A549 (cell line): Measurements from ENCODE around the gene MLLT3. TPM values are rescaled to one million over a fixed set of nuclear protein-coding genes. Genes with fewer than 3 reads are reported as not detected.

Experiments
- ATAC-seq, 2 experiments: fragments of 200-7000 bp in 1 of 2; fragments of >200 bp in 1 of 2; cut with Nextera tagmentation in 1 of 2; cut with Tn5 transposase in 1 of 2; 3 replicates each; pipeline versions ENCODE4 v1.8.0 to v1.9.1; 2018 to 2020; ENCODE audit warnings: mild to moderate bottlenecking in 1 of 2, moderate library complexity in 1 of 2
- CTCF ChIA-PET: fragments of 300-600 bp; sonication (Branson Sonifier 250); formaldehyde crosslinking; extraction: SDS; loops from one replicate; lab custom pipeline; 2021; ENCODE audit warnings: antibody characterized with exemption, inconsistent platforms; lab: Yijun Ruan, JAX
- POLR2A ChIA-PET: fragments of 350-600 bp; formaldehyde crosslinking; extraction: SDS; loops from one replicate; lab custom pipeline; 2021; ENCODE audit warnings: antibody characterized with exemption, inconsistent platforms; lab: Yijun Ruan, JAX
- DNase-seq, 2 experiments: peaks; one replicate each; pipeline versions ENCODE4 v3.0.0 to v3.0.0-alpha.2; 2011 to 2016; ENCODE audit warnings: low read depth in 1 of 2, low spot score in 1 of 2
- FAIRE-seq: peaks from 2 replicates; lab custom pipeline; 2011; peaks lifted over from hg19 to GRCh38; lab: Jason Lieb, UNC
- H3K27ac ChIP-seq, 2 experiments: fragments of >200 bp; sonication (Bioruptor Twin); formaldehyde crosslinking; 3 replicates each; pipeline ENCODE4 v1.5.1; 2016 to 2017
- H3K4me1 ChIP-seq: fragments of >200 bp; sonication (Bioruptor Twin); formaldehyde crosslinking; 3 replicates; pipeline ENCODE4 v1.6.1; 2016
- H3K4me2 ChIP-seq: fragments of >200 bp; sonication (Bioruptor Twin); formaldehyde crosslinking; 3 replicates; pipeline ENCODE4 v1.6.1; 2016
- H3K4me3 ChIP-seq: fragments of >200 bp; sonication (Bioruptor Twin); formaldehyde crosslinking; 3 replicates; pipeline ENCODE4 v1.5.1; 2016
- H3K9me3 ChIP-seq: fragments of >200 bp; sonication (Bioruptor Twin); formaldehyde crosslinking; 3 replicates; pipeline ENCODE4 v1.6.1; 2016
- ATOH8 ChIP-seq: fragments of 250-450 bp; sonication (Bioruptor Pico); IDR thresholded peaks from 2 replicates; pipeline ENCODE4 v1.5.0; 2020; ENCODE audit warnings: low read depth, mild to moderate bottlenecking, moderate library complexity
- CBX2 ChIP-seq: fragments of 200-600 bp; sonication (generic); IDR thresholded peaks from 2 replicates; pipeline ENCODE4 v1.6.1; 2016; ENCODE audit warnings: low read depth, mild to moderate bottlenecking, borderline replicate concordance
- CEBPB ChIP-seq, 2 experiments: fragments of >200 bp in 1 of 2; sonication (Bioruptor Twin) in 1 of 2; formaldehyde crosslinking in 1 of 2; IDR thresholded peaks; 2 replicates each; pipeline ENCODE4 v1.6.1; 2012 to 2016
- CHD2 ChIP-seq: fragments of 150-350 bp; IDR thresholded peaks from 2 replicates; pipeline ENCODE4 v1.6.1; 2014; ENCODE audit warnings: low read length; ENCODE audit not compliant: partially characterized antibody
- CHD4 ChIP-seq: fragments of 200-600 bp; sonication (generic); IDR thresholded peaks from 2 replicates; pipeline ENCODE4 v1.6.1; 2016; ENCODE audit warnings: antibody characterized with exemption, mild to moderate bottlenecking, borderline replicate concordance
- E2F6 ChIP-seq: IDR thresholded peaks from 2 replicates; pipeline ENCODE4 v1.6.1; 2012; ENCODE audit warnings: low read depth, borderline replicate concordance
- EP300 ChIP-seq, 2 experiments: fragments of >200 bp; sonication (Bioruptor Twin); formaldehyde crosslinking; IDR thresholded peaks; 2 replicates in 1 of 2; 3 replicates in 1 of 2; pipeline ENCODE4 v1.6.1; 2016 to 2017
- ESRRA ChIP-seq: fragments of 150-350 bp; IDR thresholded peaks from 2 replicates; pipeline ENCODE4 v1.6.1; 2014; ENCODE audit warnings: mild to moderate bottlenecking, low read length, borderline replicate concordance
- GATA3 ChIP-seq: IDR thresholded peaks from 2 replicates; pipeline ENCODE4 v1.6.1; 2012; ENCODE audit warnings: borderline replicate concordance
- HOXB13 ChIP-seq: fragments of 250-450 bp; sonication (Bioruptor Pico); IDR thresholded peaks from 2 replicates; pipeline ENCODE4 v1.5.0; 2020; ENCODE audit warnings: low read depth, mild to moderate bottlenecking, moderate library complexity
- MYC ChIP-seq: IDR thresholded peaks from 2 replicates; pipeline ENCODE4 v1.6.1; 2012; ENCODE audit warnings: mild to moderate bottlenecking, inconsistent platforms, low read length, improper control_type of control experiment, borderline replicate concordance
- POLR2A ChIP-seq: IDR thresholded peaks from 2 replicates; pipeline ENCODE4 v1.6.1; 2012; ENCODE audit warnings: mild to moderate bottlenecking, low read length
- REST ChIP-seq: fragments of 200-600 bp; sonication (generic); IDR thresholded peaks from 2 replicates; pipeline ENCODE4 v1.6.1; 2016; ENCODE audit warnings: antibody characterized with exemption, mild to moderate bottlenecking, moderate library complexity
- USF2 ChIP-seq: fragments of 450-650 bp; IDR thresholded peaks from 2 replicates; pipeline ENCODE4 v1.6.1; 2014; ENCODE audit warnings: antibody characterized with exemption
- ZNF302 ChIP-seq: fragments of 250-450 bp; sonication (Bioruptor Pico); IDR thresholded peaks from 2 replicates; pipeline ENCODE4 v1.9.0; 2021; ENCODE audit warnings: inconsistent platforms, mild to moderate bottlenecking, moderate library complexity
- WGBS: methylation state at CpG from one replicate; pipeline ENCODE4 v1.1.6; 2017; ENCODE audit errors: missing lambda C conversion rate; 5-methylcytosine and 5-hydroxymethylcytosine counted together
- polyA plus RNA-seq, 4 experiments: library from polyadenylated mRNA; depleted of rRNA in 3 of 4; stranded (reverse); fragments of >200 nt; fragmentation: RNase III in 1 of 4; extraction: RNeasy Plus Mini Kit Qiagen cat#74134 plus additional on column Dnase treatment in 1 of 4; gene quantifications; 2 replicates in 3 of 4; 3 replicates in 1 of 4; pipeline ENCODE4 v1.2.3, GENCODE V29; 2011 to 2017

MLLT3 gene
- polyA plus RNA-seq, 2 of the 4 experiments (the other 2 are of a cell fraction): 14.3 to 47.6 TPM

GRCh38 chr9:20462410-20462809 is 159.9 kb downstream of the MLLT3 start (continued):
- no peak for TF ChIP-seq REST
- TF ChIP-seq EP300 (IDR thresholded peaks at IDR 0.05): no peak
- no peak for TF ChIP-seq USF2
- TF ChIP-seq CHD4: no peak
- no peak for TF ChIP-seq GATA3
- TF ChIP-seq ESRRA: no peak
- TF ChIP-seq, all 56 proteins: peak for 0

GRCh38 chr9:20447291-20447690 is 175.0 kb downstream of the MLLT3 start:
- ChIA-PET CTCF (no interaction called here), POLR2A (interaction anchor here (0.8 kb wide), 1 partner anchor 9 kb away, joined by 3 read pairs; no protein-coding TSS in a partner anchor)
- FAIRE-seq (peak; percentile 74), ATAC-seq (no peak), DNase-seq (no peak)
- Histone ChIP-seq H3K27ac (no peak overlapping the region), H3K4me2 (no peak overlapping the region), H3K4me3 (no peak overlapping the region), H3K9me3 (no peaks in the 10 kb centered on the region), H3K4me1 (peaks cover 14% of the 10 kb centered on the region; the same call in 2 of the 3 replicates)
- TF ChIP-seq CEBPB (IDR thresholded peaks at IDR 0.05) (no peak), ATOH8 (CRISPR knock-in tag) (no peak), EP300 (IDR thresholded peaks at IDR 0.05) (no peak)

- CTCF ChIA-PET: no interaction called here
- Histone ChIP-seq H3K4me2 (no peak overlapping the region), H3K27ac (no peak overlapping the region), H3K4me3 (no peak overlapping the region), H3K4me1 (peaks cover 14% of the 10 kb centered on the region; the same call in 2 of the 3 replicates), H3K9me3 (no peaks in the 10 kb centered on the region)
- FAIRE-seq (no peak), DNase-seq (no peak), ATAC-seq (no peak)
- POLR2A ChIA-PET: no interaction called here
- WGBS: 88% methylated on average over 5 of the region's 5 CpGs
- TF ChIP-seq ZNF302 (no peak), CBX2 (no peak), POLR2A (no peak), CHD2 (no peak), EP300 (IDR thresholded peaks at IDR 0.05) (no peak), REST (no peak), E2F6 (no peak), MYC (no peak), ESRRA (no peak), HOXB13 (CRISPR knock-in tag) (no peak)
Measured at GRCh38 chr9:20446248-20446647, 176.1 kb downstream of the MLLT3 start.
